Endothelial cell of umbilical vein (primary cell): ENCODE results near the gene PEX10.

ENCODE experiments used
- EZH2 ChIP-seq: IDR thresholded peaks from 2 replicates; pipeline ENCODE4 v1.6.1; 2012; ENCODE audit warnings: borderline replicate concordance, low read depth, mild to moderate bottlenecking, moderate library complexity, low read length, inconsistent platforms; ENCODE audit not compliant: severe bottlenecking
- GATA2 ChIP-seq: IDR thresholded peaks from 2 replicates; pipeline ENCODE4 v1.7.0; 2011; ENCODE audit warnings: low read depth, mild to moderate bottlenecking, moderate library complexity, mixed read lengths, low read length; ENCODE audit not compliant: insufficient read length, insufficient read depth
- JUN ChIP-seq: IDR thresholded peaks from 2 replicates; pipeline ENCODE4 v1.6.1; 2011; ENCODE audit warnings: borderline replicate concordance, low read depth; ENCODE audit not compliant: insufficient read length, insufficient read depth
- POLR2A ChIP-seq: IDR thresholded peaks from 2 replicates; pipeline ENCODE4 v1.6.1; 2012; ENCODE audit warnings: low read depth, mild to moderate bottlenecking, control low read depth, low read length
- POLR2AphosphoS5 ChIP-seq: IDR thresholded peaks from 2 replicates; pipeline ENCODE4 v1.6.1; 2012; ENCODE audit warnings: low read depth, mild to moderate bottlenecking, control low read depth, low read length, moderate library complexity; ENCODE audit not compliant: insufficient read depth
- TF ChIP-seq, protein P1 (sequence below), 2 donors: IDR thresholded peaks; 1 replicate in 1 of 2; 2 replicates in 1 of 2; pipeline ENCODE4 v1.5.1; 2011; ENCODE audit warnings: low read length in 2 of 2, mild to moderate bottlenecking in 2 of 2, moderate library complexity in 2 of 2, control low read depth in 1 of 2, inconsistent platforms in 1 of 2, low read depth in 1 of 2; ENCODE audit not compliant: insufficient read depth in 1 of 2; ENCODE audit errors: extremely low read depth in 1 of 2
- TF ChIP-seq, protein P2 (sequence below): IDR thresholded peaks from 2 replicates; pipeline ENCODE4 v1.6.1; 2011; ENCODE audit not compliant: insufficient read depth, insufficient read length

- no peak for TF ChIP-seq POLR2AphosphoS5
- TF ChIP-seq, protein P1, sequence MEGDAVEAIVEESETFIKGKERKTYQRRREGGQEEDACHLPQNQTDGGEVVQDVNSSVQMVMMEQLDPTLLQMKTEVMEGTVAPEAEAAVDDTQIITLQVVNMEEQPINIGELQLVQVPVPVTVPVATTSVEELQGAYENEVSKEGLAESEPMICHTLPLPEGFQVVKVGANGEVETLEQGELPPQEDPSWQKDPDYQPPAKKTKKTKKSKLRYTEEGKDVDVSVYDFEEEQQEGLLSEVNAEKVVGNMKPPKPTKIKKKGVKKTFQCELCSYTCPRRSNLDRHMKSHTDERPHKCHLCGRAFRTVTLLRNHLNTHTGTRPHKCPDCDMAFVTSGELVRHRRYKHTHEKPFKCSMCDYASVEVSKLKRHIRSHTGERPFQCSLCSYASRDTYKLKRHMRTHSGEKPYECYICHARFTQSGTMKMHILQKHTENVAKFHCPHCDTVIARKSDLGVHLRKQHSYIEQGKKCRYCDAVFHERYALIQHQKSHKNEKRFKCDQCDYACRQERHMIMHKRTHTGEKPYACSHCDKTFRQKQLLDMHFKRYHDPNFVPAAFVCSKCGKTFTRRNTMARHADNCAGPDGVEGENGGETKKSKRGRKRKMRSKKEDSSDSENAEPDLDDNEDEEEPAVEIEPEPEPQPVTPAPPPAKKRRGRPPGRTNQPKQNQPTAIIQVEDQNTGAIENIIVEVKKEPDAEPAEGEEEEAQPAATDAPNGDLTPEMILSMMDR (IDR thresholded peaks at IDR 0.05; ENCODE audit: extremely low read depth in 1 of 2, insufficient read depth in 1 of 2, low read depth in 1 of 2, low read length in 2 of 2): no peak
- no peak for TF ChIP-seq EZH2
- no peak for TF ChIP-seq POLR2A
- TF ChIP-seq, protein P2, sequence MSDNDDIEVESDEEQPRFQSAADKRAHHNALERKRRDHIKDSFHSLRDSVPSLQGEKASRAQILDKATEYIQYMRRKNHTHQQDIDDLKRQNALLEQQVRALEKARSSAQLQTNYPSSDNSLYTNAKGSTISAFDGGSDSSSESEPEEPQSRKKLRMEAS: no peak
- no peak for TF ChIP-seq JUN
- no peak for TF ChIP-seq GATA2
Measured at GRCh38 chr1:2431518-2431917, 19.2 kb upstream of the PEX10 start.
